Ovary (tissue), 10 donors: Measurements from ENCODE around the gene AZI2. TPM values are rescaled to one million over a fixed set of nuclear protein-coding genes. Genes with fewer than 3 reads are reported as not detected.

ENCODE experiments used
- DNase-seq, 5 donors: peaks; one replicate each; pipeline ENCODE4 v3.0.0-alpha.2; 2019 to 2020
- H3K27ac ChIP-seq, 2 donors: fragments of 200-600 bp; one replicate each; pipeline versions ENCODE4 v1.5.1 to v1.8.0; 2019 to 2022
- H3K27me3 ChIP-seq: fragments of 200-600 bp; one replicate; pipeline ENCODE4 v1.8.0; 2022
- H3K36me3 ChIP-seq: fragments of 200-600 bp; sonication (generic); one replicate; pipeline ENCODE4 v1.5.1; 2019
- H3K4me1 ChIP-seq: one replicate; pipeline ENCODE4 v1.8.1; 2013; ENCODE audit warnings: mild to moderate bottlenecking, moderate library complexity; ENCODE audit not compliant: insufficient read depth
- H3K4me3 ChIP-seq: fragments of 200-600 bp; sonication (generic); one replicate; pipeline ENCODE4 v1.5.1; 2017
- H3K9me3 ChIP-seq, 2 donors: fragments of 200-600 bp in 1 of 2; sonication (generic) in 1 of 2; one replicate each; pipeline versions ENCODE4 v1.5.1 to v1.8.1; 2013 to 2019; ENCODE audit warnings: mild to moderate bottlenecking in 1 of 2, moderate library complexity in 1 of 2
- EP300 ChIP-seq: sonication (generic); formaldehyde crosslinking; IDR thresholded peaks from one replicate; pipeline ENCODE4 v1.6.1; 2017; ENCODE audit warnings: antibody characterized with exemption
- POLR2A ChIP-seq: fragments of 450-650 bp; IDR thresholded peaks from one replicate; pipeline ENCODE4 v1.6.1; 2017; ENCODE audit warnings: antibody characterized with exemption, mild to moderate bottlenecking, moderate library complexity
- WGBS, 3 donors: extraction: QIAGEN DNeasy Blood & Tissue Kit in 1 of 3; methylation state at CpG; one replicate each; pipeline versions ENCODE4 v1.1.5 to v1.1.7; 2013 to 2017; 5-methylcytosine and 5-hydroxymethylcytosine counted together
- intact Hi-C, 4 donors: fragments of 100-400 bp; cut with DNase I; formaldehyde crosslinking; loops; one replicate each; pipeline versions ENCODE4 v1.11.0 to v1.15.1; 2022 to 2023
- long read RNA-seq, 3 donors: library from polyadenylated mRNA in 2 of 3; unstranded in 2 of 3; transcript quantifications; one replicate each; pipeline ENCODE4 v2.0.0 and lab custom pipeline, GENCODE V29; 2021 to 2026
- polyA plus RNA-seq, 2 donors: library from polyadenylated mRNA; stranded (reverse); fragments of 200-250 nt in 1 of 2; fragments of 350-450 nt in 1 of 2; fragmentation: Illumina TruSeq in 1 of 2; extraction: RNeasy Lipid Tissue Mini Kit (QIAGEN cat#74804) in 1 of 2; gene quantifications; one replicate each; pipeline ENCODE4 v1.2.3, GENCODE V29; 2013 to 2014
- total RNA-seq, 7 donors: library from RNA; depleted of rRNA in 2 of 7; stranded (reverse); fragments of >200 nt in 2 of 7; fragmentation: NEBNext Ultra II Directional in 3 of 7; extraction: Animal tissue kit (Norgen Biotek cat#: 25700) in 3 of 7; gene quantifications; one replicate each; pipeline versions ENCODE4 v1.1.0 to v1.2.4, GENCODE V29; 2016 to 2023
- TF ChIP-seq, protein P1 (sequence below), 3 donors: fragments of 450-650 bp in 2 of 3; fragments of 200-600 bp in 1 of 3; IDR thresholded peaks; one replicate each; pipeline versions ENCODE4 v1.5.1 to v1.8.0; 2016 to 2022; ENCODE audit warnings: antibody characterized with exemption in 3 of 3, mild to moderate bottlenecking in 1 of 3
- donor health status: DM: no; HTN: no; CAD: no; lungs with moderate emphysema.
- donor health status: DM: no; HTN: no; CAD: no.
- donor health status: Bipolar disorder and iron deficiency.
- donor health status: DM: yes; HTN: yes; CAD: no.
- donor health status: DM: no; HTN: no; CAD: no.
- donor health status: DM: yes; HTN: yes; CAD: no.

Gene AZI2, protein sequence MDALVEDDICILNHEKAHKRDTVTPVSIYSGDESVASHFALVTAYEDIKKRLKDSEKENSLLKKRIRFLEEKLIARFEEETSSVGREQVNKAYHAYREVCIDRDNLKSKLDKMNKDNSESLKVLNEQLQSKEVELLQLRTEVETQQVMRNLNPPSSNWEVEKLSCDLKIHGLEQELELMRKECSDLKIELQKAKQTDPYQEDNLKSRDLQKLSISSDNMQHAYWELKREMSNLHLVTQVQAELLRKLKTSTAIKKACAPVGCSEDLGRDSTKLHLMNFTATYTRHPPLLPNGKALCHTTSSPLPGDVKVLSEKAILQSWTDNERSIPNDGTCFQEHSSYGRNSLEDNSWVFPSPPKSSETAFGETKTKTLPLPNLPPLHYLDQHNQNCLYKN
- 10 to 100 TPM; 32.7 to 72.4 (median 49.5) TPM for total RNA-seq
- polyA plus RNA-seq: 10 to 100 TPM; 26.3 to 56.2 TPM
- long read RNA-seq, donor 1, full-length matches to known transcripts: 195 of 209 reads
- long read RNA-seq, donor 1, partial matches to known transcripts: 5 of 209 reads
- long read RNA-seq, donor 1, other reads (novel, unspliced or antisense): 9 of 209 reads
- long read RNA-seq, donor 2, full-length matches to known transcripts: 33 of 162 reads
- long read RNA-seq, donor 2, partial matches to known transcripts: 101 of 162 reads
- long read RNA-seq, donor 2, other reads (novel, unspliced or antisense): 28 of 162 reads
- long read RNA-seq, donor 3, full-length matches to known transcripts: 68 of 73 reads
- long read RNA-seq, donor 3, partial matches to known transcripts: 2 of 73 reads
- long read RNA-seq, donor 3, other reads (novel, unspliced or antisense): 3 of 73 reads

DNA sequence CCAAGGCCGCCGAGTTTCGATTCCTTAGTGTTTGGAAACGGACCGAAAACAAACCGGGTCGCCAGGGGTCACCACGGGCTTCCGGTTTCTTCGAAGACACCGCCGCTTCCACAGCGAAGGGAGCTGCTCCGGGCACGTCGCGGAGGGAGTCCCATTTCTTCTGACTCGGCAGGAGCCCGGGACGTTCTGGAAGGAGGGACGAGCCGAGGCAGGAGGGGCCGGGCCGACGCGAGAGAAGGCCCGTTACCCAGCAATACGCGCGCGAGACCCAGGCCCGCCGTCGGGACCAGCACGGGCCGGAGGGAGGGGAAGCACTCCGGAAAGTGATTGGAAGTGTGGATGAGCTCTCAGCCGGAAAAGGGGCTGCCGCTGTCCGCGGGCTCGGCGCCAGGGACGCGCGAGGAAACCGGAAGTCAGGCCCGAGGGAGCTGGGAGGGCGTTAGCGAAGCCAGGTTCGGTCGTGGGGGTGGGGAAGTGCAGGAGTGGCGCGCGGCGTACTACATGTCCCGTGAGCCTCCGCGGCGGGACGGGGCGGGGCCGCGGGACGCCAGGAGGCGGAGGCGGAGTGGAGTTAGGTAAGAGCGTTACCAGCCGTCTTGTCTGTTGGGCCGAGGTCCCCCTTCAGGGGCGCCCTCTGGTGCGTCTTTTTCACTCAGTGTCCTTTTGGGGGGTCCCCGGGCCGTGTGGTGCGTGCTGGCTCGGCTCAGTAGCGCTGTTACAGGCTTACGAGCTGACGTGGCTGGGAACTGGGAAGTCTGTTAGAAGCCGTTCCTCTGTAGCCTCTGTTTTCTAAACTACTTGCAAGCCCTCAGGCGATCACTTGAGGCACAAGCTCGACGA lies at the start of gene AZI2, which contains the start of gene ZCWPW2:
TSS of gene AZI2 (minus strand) at position 196 of the 840 bp plus-strand sequence. CDS start 8,207 bp downstream, outside the sequence.
TSS of gene ZCWPW2 (plus strand) at position 93 of the 840 bp plus-strand sequence. CDS start 64,348 bp downstream, outside the sequence.
- Histone ChIP-seq H3K9me3 (no peaks in the 10 kb centered on the region), H3K27me3 (no peaks in the 10 kb centered on the region), H3K4me3 (peak within 1 kb of the TSS; percentile 86), H3K27ac (peak within 1 kb of the TSS; percentile 79 to 99), H3K4me1 (peaks cover 3% of the 10 kb centered on the region), H3K36me3 (no peaks in the 10 kb centered on the region)
- peak; percentile 98 for DNase-seq
- intact Hi-C loops: no loop called here
- no peak for TF ChIP-seq EP300
- TF ChIP-seq, protein P1, sequence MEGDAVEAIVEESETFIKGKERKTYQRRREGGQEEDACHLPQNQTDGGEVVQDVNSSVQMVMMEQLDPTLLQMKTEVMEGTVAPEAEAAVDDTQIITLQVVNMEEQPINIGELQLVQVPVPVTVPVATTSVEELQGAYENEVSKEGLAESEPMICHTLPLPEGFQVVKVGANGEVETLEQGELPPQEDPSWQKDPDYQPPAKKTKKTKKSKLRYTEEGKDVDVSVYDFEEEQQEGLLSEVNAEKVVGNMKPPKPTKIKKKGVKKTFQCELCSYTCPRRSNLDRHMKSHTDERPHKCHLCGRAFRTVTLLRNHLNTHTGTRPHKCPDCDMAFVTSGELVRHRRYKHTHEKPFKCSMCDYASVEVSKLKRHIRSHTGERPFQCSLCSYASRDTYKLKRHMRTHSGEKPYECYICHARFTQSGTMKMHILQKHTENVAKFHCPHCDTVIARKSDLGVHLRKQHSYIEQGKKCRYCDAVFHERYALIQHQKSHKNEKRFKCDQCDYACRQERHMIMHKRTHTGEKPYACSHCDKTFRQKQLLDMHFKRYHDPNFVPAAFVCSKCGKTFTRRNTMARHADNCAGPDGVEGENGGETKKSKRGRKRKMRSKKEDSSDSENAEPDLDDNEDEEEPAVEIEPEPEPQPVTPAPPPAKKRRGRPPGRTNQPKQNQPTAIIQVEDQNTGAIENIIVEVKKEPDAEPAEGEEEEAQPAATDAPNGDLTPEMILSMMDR (IDR thresholded peaks at IDR 0.05): peak in 1 of 3 donors; percentile 38
- peak; percentile 91 for TF ChIP-seq POLR2A
- WGBS, 3 donors: 0 to 1% (median 0%) methylated on average over 67 to 83 of the region's 83 CpGs

DNA sequence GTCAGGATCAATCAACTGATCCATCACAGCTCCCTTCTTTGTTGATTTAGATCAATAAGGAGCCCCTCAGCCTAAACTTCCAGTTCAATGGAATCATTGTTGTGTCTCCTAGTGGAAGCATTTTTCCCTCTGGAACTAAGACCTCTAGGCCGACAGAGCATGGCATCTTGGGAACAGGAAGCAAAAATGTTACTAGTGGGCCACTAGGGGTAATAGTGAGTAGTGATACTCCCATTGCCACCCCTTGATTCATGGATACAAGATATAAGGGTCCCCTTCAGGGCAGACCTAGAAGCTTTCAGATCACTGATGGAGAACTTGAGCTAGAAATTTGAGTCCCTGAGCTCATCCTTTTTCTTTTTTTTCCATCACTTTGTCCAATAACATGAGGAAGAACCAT lies 40.4 kb upstream of the AZI2 start:
- TF ChIP-seq POLR2A: no peak
- TF ChIP-seq EP300: no peak
- H3K4me1 ChIP-seq: no peaks in the 10 kb centered on the region
- no peaks in the 10 kb centered on the region for H3K27me3 ChIP-seq
- 92 to 97% (median 96%) methylated on average over 1 of the region's 1 CpG for WGBS, 3 donors
- H3K36me3 ChIP-seq: no peaks in the 10 kb centered on the region
- DNase-seq: no peak
- intact Hi-C loops: no loop called here
- no peak overlapping the region for H3K27ac ChIP-seq
- H3K9me3 ChIP-seq: no peaks in the 10 kb centered on the region
- H3K4me3 ChIP-seq: no peak overlapping the region

DNA sequence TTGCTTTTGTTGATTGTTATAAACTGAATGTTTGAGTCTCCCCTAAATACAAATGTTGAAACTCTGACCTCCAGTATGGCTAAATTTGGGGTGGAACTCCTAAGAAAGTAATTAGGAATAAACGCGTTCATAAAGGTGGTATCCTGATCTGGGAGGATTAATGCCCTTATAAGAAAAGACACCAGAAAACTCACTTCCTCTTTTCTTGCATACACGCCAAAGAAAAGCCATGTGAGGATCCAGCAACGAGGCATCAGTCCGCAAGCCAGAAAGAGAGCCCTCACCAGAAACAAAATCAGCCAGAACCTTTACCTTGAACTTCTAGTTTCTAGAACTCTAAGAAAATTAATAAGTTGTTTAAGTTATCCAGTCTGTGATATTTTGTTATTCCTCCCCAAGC lies 37.4 kb upstream of the AZI2 start:
- no peak overlapping the region for H3K4me3 ChIP-seq
- no peaks in the 10 kb centered on the region for H3K27me3 ChIP-seq
- H3K27ac ChIP-seq: no peak overlapping the region
- TF ChIP-seq, protein P1 (IDR thresholded peaks at IDR 0.05): no peak
- no peak for TF ChIP-seq POLR2A
- no peak for TF ChIP-seq EP300
- DNase-seq: no peak
- intact Hi-C loops: no loop called here
- H3K9me3 ChIP-seq: no peaks in the 10 kb centered on the region
- H3K4me1 ChIP-seq: no peaks in the 10 kb centered on the region
- no peaks in the 10 kb centered on the region for H3K36me3 ChIP-seq
- WGBS, 3 donors: 91 to 93% (median 93%) methylated on average over 5 of the region's 5 CpGs

DNA sequence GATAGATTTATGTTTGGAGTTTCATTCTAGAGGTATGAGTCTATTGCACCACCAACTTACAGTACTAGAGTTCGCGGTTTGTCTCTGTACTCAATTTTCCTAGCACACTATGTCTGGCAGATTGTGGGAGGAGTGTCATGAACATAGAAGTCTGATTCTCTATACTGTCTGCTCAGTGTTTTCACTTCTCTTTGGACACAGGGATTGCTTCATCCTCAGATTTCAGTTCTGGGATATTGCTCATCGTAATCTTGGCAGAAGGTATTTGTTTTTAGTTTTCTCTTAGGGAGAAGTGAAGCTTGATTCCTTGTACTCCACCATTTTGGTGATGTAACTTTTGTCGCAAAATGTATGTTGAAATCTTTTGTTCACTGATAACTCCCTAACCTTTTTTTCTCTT lies 27.8 kb upstream of the AZI2 start:
- Histone ChIP-seq H3K27ac (no peak overlapping the region), H3K27me3 (no peaks in the 10 kb centered on the region), H3K4me3 (no peak overlapping the region), H3K4me1 (no peaks in the 10 kb centered on the region), H3K9me3 (no peaks in the 10 kb centered on the region), H3K36me3 (no peaks in the 10 kb centered on the region)
- intact Hi-C loops: no loop called here
- no peak for DNase-seq
- 27 to 63% (median 42%) methylated on average over 4 of the region's 4 CpGs for WGBS, 3 donors
- TF ChIP-seq POLR2A (no peak), EP300 (no peak)
- TF ChIP-seq, protein P1 (IDR thresholded peaks at IDR 0.05): no peak
